Activated CD8-positive, alpha-beta T cell treated with anti-CD3 and anti-CD28 coated beads, Interleukin-2, amount 10 ng/mL, durations not matched to agents 7 days and 5 days (primary cell): ENCODE data around the gene MSANTD7. TPM values are rescaled to one million over a fixed set of nuclear protein-coding genes. Genes with fewer than 3 reads are reported as not detected.
"Not testable (repeated sequence)": the region's sequence is repeated elsewhere in the genome, so short reads cannot be mapped to it uniquely, and the experiment has no call there.

ENCODE experiments used
- ATAC-seq: fragments of 150-1000 bp; cut with Tn5 transposase; one replicate; pipeline ENCODE4 v1.10.0; 2021; ENCODE audit warnings: moderate library complexity
- CTCF ChIA-PET: fragments of 350-600 bp; sonication (Branson Sonifier 250); formaldehyde crosslinking; loops from one replicate; lab custom pipeline; 2021; ENCODE audit warnings: antibody characterized with exemption; lab: Charles Lee
- POLR2A ChIA-PET: fragments of 350-600 bp; sonication (Branson Sonifier 250); formaldehyde crosslinking; loops from one replicate; lab custom pipeline; 2021; ENCODE audit warnings: antibody characterized with exemption; lab: Charles Lee
- DNase-seq: peaks from one replicate; pipeline ENCODE4 v3.0.0-alpha.2; 2020
- H3K27ac Mint-ChIP-seq: one replicate; pipeline ENCODE4 v1.8.0; 2021; ENCODE audit warnings: mild to moderate bottlenecking, mixed read lengths
- H3K27me3 Mint-ChIP-seq: one replicate; pipeline ENCODE4 v1.8.0; 2021; ENCODE audit warnings: low read depth, mixed read lengths
- H3K36me3 Mint-ChIP-seq: one replicate; pipeline ENCODE4 v1.8.0; 2021; ENCODE audit warnings: low read depth, mixed read lengths
- H3K4me1 Mint-ChIP-seq: one replicate; pipeline ENCODE4 v1.8.0; 2021; ENCODE audit warnings: low read depth, mixed read lengths
- H3K4me3 Mint-ChIP-seq: one replicate; pipeline ENCODE4 v1.8.0; 2021; ENCODE audit warnings: mild to moderate bottlenecking, mixed read lengths
- H3K9me3 Mint-ChIP-seq: one replicate; pipeline ENCODE4 v1.8.0; 2022; ENCODE audit warnings: mixed read lengths; ENCODE audit not compliant: insufficient read depth
- total RNA-seq, 2 experiments: library from RNA; stranded (reverse); gene quantifications; one replicate each; pipeline ENCODE4 v1.2.3, GENCODE V29; 2021

The MSANTD7 gene
- total RNA-seq, 2 experiments from 2014 or later: 21.8 to 22.5 TPM

GRCh38 chr10:14864466-14864865, 26.4 kb downstream of the MSANTD7 start:
- H3K27ac Mint-ChIP-seq, CTCF ChIA-PET, H3K9me3 Mint-ChIP-seq, H3K4me3 Mint-ChIP-seq, DNase-seq, POLR2A ChIA-PET, H3K4me1 Mint-ChIP-seq, ATAC-seq, H3K27me3 Mint-ChIP-seq: not testable (repeated sequence)
- peaks cover 54% of the 10 kb centered on the region for H3K36me3 Mint-ChIP-seq

GRCh38 chr10:14864871-14865270, 26.8 kb downstream of the MSANTD7 start:
- H3K4me3 Mint-ChIP-seq, H3K9me3 Mint-ChIP-seq, H3K27ac Mint-ChIP-seq, H3K27me3 Mint-ChIP-seq, POLR2A ChIA-PET, CTCF ChIA-PET, DNase-seq, H3K4me1 Mint-ChIP-seq, ATAC-seq: not testable (repeated sequence)
- H3K36me3 Mint-ChIP-seq: peaks cover 57% of the 10 kb centered on the region

GRCh38 chr10:14873090-14873760, 35.1 kb downstream of the MSANTD7 start:
- H3K27me3 Mint-ChIP-seq: no peaks in the 10 kb centered on the region
- no peaks in the 10 kb centered on the region for H3K9me3 Mint-ChIP-seq
- peaks cover 17% of the 10 kb centered on the region for H3K4me1 Mint-ChIP-seq
- POLR2A ChIA-PET: interaction anchor here (0.6 kb wide), 1 partner anchor 282 kb away, joined by 3 read pairs; no protein-coding TSS in a partner anchor
- no peak overlapping the region for H3K4me3 Mint-ChIP-seq
- H3K36me3 Mint-ChIP-seq: peaks cover 29% of the 10 kb centered on the region
- CTCF ChIA-PET: interaction anchor here (1.3 kb wide), 1 partner anchor 13 kb away, joined by 3 read pairs; no protein-coding TSS in a partner anchor
- no peak overlapping the region for H3K27ac Mint-ChIP-seq
- DNase-seq (no peak), ATAC-seq (no peak)

- Mint-ChIP-seq H3K9me3 (no peaks in the 10 kb centered on the region), H3K4me1 (peaks cover 31% of the 10 kb centered on the region), H3K4me3 (no peak overlapping the region), H3K27ac (no peak overlapping the region), H3K27me3 (no peaks in the 10 kb centered on the region), H3K36me3 (peaks cover 28% of the 10 kb centered on the region)
- DNase-seq: no peak
- ATAC-seq: no peak
- POLR2A ChIA-PET: no interaction called here
- CTCF ChIA-PET: no interaction called here
These were observed 37.8 kb downstream of the MSANTD7 start for GRCh38 chr10:14875941-14876340.

- CTCF ChIA-PET: interaction anchor here (1.2 to 2.2 kb wide), 3 partner anchors 12 to 83 kb away, joined by 3 to 10 read pairs (median 3); partner anchors contain the start of genes CDNF, HSPA14, MEIG1 and MSANTD7
- no peaks in the 10 kb centered on the region for H3K27me3 Mint-ChIP-seq
- no peak for ATAC-seq
- peaks cover 38% of the 10 kb centered on the region for H3K4me1 Mint-ChIP-seq
- no peak for DNase-seq
- H3K36me3 Mint-ChIP-seq: peaks cover 30% of the 10 kb centered on the region
- H3K4me3 Mint-ChIP-seq: peak overlapping the region; percentile 94
- POLR2A ChIA-PET: interaction anchor here (3.0 to 3.2 kb wide), 2 partner anchors 39 to 77 kb away, joined by 17 to 24 read pairs; partner anchors contain the start of genes CDNF, DCLRE1C, HSPA14 and MSANTD7
- H3K27ac Mint-ChIP-seq: no peak overlapping the region
- H3K9me3 Mint-ChIP-seq: no peaks in the 10 kb centered on the region
These were observed 38.7 kb downstream of the MSANTD7 start for GRCh38 chr10:14876764-14877163.

GRCh38 chr10:14878266-14879123, 40.4 kb downstream of the MSANTD7 start, which contains the start of gene SUV39H2:
TSS of gene SUV39H2 (plus strand) at chr10:14878866. CDS start at chr10:14878889, 23 bp downstream.
- H3K36me3 Mint-ChIP-seq: peaks cover 41% of the 10 kb centered on the region
- peak within 1 kb of the TSS; percentile 92 for H3K27ac Mint-ChIP-seq
- H3K4me1 Mint-ChIP-seq: peaks cover 48% of the 10 kb centered on the region
- H3K9me3 Mint-ChIP-seq: no peaks in the 10 kb centered on the region
- H3K4me3 Mint-ChIP-seq: peak within 1 kb of the TSS; percentile 94
- no peaks in the 10 kb centered on the region for H3K27me3 Mint-ChIP-seq
- ChIA-PET CTCF (interaction anchor here (0.8 to 2.2 kb wide), 9 partner anchors 11 to 380 kb away, joined by 3 to 10 read pairs (median 4); partner anchors contain the start of genes CDNF, HSPA14, MEIG1 and MSANTD7), POLR2A (interaction anchor here (0.7 to 3.2 kb wide), 10 partner anchors 9 to 291 kb away, joined by 3 to 24 read pairs (median 4); partner anchors contain the start of genes CDNF, DCLRE1C, HSPA14 and MEIG1)
- ATAC-seq: peak; percentile 92
- DNase-seq: peak; percentile 96

GRCh38 chr10:14879124-14879927, 41.2 kb downstream of the MSANTD7 start:
- H3K4me3 Mint-ChIP-seq: peak overlapping the region; percentile 91

GRCh38 chr10:14879928-14880193, 41.8 kb downstream of the MSANTD7 start:
- H3K4me3 Mint-ChIP-seq: peak overlapping the region; percentile 91
- ChIA-PET CTCF (interaction anchor here (1.5 to 2.7 kb wide), 2 partner anchors 25 to 74 kb away, joined by 4 to 10 read pairs; partner anchors contain the start of gene DCLRE1C), POLR2A (interaction anchor here (1.8 to 3.2 kb wide), 5 partner anchors 13 to 292 kb away, joined by 4 to 24 read pairs (median 11); partner anchors contain the start of genes CDNF, DCLRE1C, HSPA14 and MEIG1)
- ATAC-seq: no peak
- no peak for DNase-seq
- peaks cover 40% of the 10 kb centered on the region for H3K36me3 Mint-ChIP-seq
- peaks cover 48% of the 10 kb centered on the region for H3K4me1 Mint-ChIP-seq
- H3K27me3 Mint-ChIP-seq: no peaks in the 10 kb centered on the region
- H3K27ac Mint-ChIP-seq: peak overlapping the region; percentile 92
- no peaks in the 10 kb centered on the region for H3K9me3 Mint-ChIP-seq

More at GRCh38 chr10:14879124-14879927, 41.2 kb downstream of the MSANTD7 start:
- Mint-ChIP-seq H3K9me3 (no peaks in the 10 kb centered on the region), H3K4me1 (peaks cover 48% of the 10 kb centered on the region), H3K27ac (peak overlapping the region; percentile 92), H3K27me3 (no peaks in the 10 kb centered on the region), H3K36me3 (peaks cover 40% of the 10 kb centered on the region)
- POLR2A ChIA-PET: interaction anchor here (0.8 to 3.2 kb wide), 7 partner anchors 9 to 291 kb away, joined by 3 to 24 read pairs (median 5); partner anchors contain the start of genes CDNF, DCLRE1C, HSPA14 and MEIG1
- ATAC-seq (peak; percentile 35), DNase-seq (peak; percentile 55)
- CTCF ChIA-PET: interaction anchor here (0.9 to 2.7 kb wide), 6 partner anchors 26 to 381 kb away, joined by 3 to 10 read pairs (median 4); partner anchors contain the start of genes CDNF, DCLRE1C, HSPA14 and MSANTD7

GRCh38 chr10:14880229-14880628, 42.1 kb downstream of the MSANTD7 start:
- H3K36me3 Mint-ChIP-seq: peaks cover 38% of the 10 kb centered on the region
- CTCF ChIA-PET: interaction anchor here (1.5 to 2.7 kb wide), 3 partner anchors 20 to 73 kb away, joined by 4 to 10 read pairs (median 5); partner anchors contain the start of gene DCLRE1C
- POLR2A ChIA-PET: interaction anchor here (0.5 to 1.2 kb wide), 3 partner anchors 74 to 321 kb away, joined by 3 to 5 read pairs (median 3); partner anchors contain the start of gene DCLRE1C
- peak overlapping the region; percentile 91 for H3K4me3 Mint-ChIP-seq
- no peaks in the 10 kb centered on the region for H3K9me3 Mint-ChIP-seq
- peak overlapping the region; percentile 92 for H3K27ac Mint-ChIP-seq
- peaks cover 48% of the 10 kb centered on the region for H3K4me1 Mint-ChIP-seq
- ATAC-seq: no peak
- no peak for DNase-seq
- no peaks in the 10 kb centered on the region for H3K27me3 Mint-ChIP-seq

GRCh38 chr10:14884082-14884481, 46.0 kb downstream of the MSANTD7 start:
- DNase-seq (no peak), ATAC-seq (peak; percentile 38)
- POLR2A ChIA-PET: no interaction called here
- Mint-ChIP-seq H3K4me1 (peaks cover 32% of the 10 kb centered on the region), H3K9me3 (no peaks in the 10 kb centered on the region), H3K27ac (no peak overlapping the region), H3K27me3 (no peaks in the 10 kb centered on the region), H3K4me3 (no peak overlapping the region), H3K36me3 (peaks cover 29% of the 10 kb centered on the region)
- CTCF ChIA-PET: no interaction called here
